ENCODE results near the gene ID2. TPM values are rescaled to one million over a fixed set of nuclear protein-coding genes. Genes with fewer than 3 reads are reported as not detected.

Gene ID2
- total RNA-seq, 3 donors from 2014 or later (not counting 1 experiment from before 2014, with no cell fraction given) = 185 to 209 (median 191) TPM

GRCh38 chr2:8661235-8661634 lies 20.6 kb upstream of the ID2 start:
- intact Hi-C loops (cut with micrococcal nuclease) = no loop called here
- TF ChIP-seq CTCF (IDR thresholded peaks at IDR 0.05) = no peak
- H3K9me3 ChIP-seq (ENCODE audit: control insufficient read depth, insufficient read depth, low read length) = no peaks in the 10 kb centered on the region

GRCh38 chr2:8661736-8662135 lies 20.1 kb upstream of the ID2 start:
- WGBS (ENCODE audit: insufficient coverage) = 95% methylated on average over 7 of the region's 7 CpGs
- no peak overlapping the region for H3K27ac Mint-ChIP-seq

More at GRCh38 chr2:8661235-8661634, 20.6 kb upstream of the ID2 start:
- Histone ChIP-seq H3K27me3 (ENCODE audit: control insufficient read depth, insufficient read depth, low read length) (no peaks in the 10 kb centered on the region), H3K4me3 (ENCODE audit: low read length) (no peak overlapping the region), H3K4me1 (ENCODE audit: control insufficient read depth, insufficient read depth, low read length) (peaks cover 47% of the 10 kb centered on the region), H3K36me3 (ENCODE audit: control insufficient read depth, insufficient read depth, low read length) (no peaks in the 10 kb centered on the region), H3K27ac (ENCODE audit: low read length) (no peak overlapping the region)
- H3K4me3 Mint-ChIP-seq = no peak overlapping the region
- H3K27ac Mint-ChIP-seq = no peak overlapping the region
- H3K4me1 Mint-ChIP-seq = peaks cover 41 to 52% of the 10 kb centered on the region in 2 donors
- no peak for DNase-seq
- H3K27me3 Mint-ChIP-seq (ENCODE audit: low read depth in 2 of 2) = peaks cover 10 to 12% of the 10 kb centered on the region in 2 donors
- WGBS (ENCODE audit: insufficient coverage) = 94% methylated on average over 6 of the region's 6 CpGs
- no peaks in the 10 kb centered on the region for H3K9me3 Mint-ChIP-seq
- H3K36me3 Mint-ChIP-seq = no peaks in the 10 kb centered on the region
- no peak for ATAC-seq

GRCh38 chr2:8662239-8662879 lies 19.5 kb upstream of the ID2 start:
- 87% methylated on average over 10 of the region's 10 CpGs for WGBS (ENCODE audit: insufficient coverage)
- peaks cover 37% of the 10 kb centered on the region for H3K4me1 ChIP-seq (ENCODE audit: control insufficient read depth, insufficient read depth, low read length)
- no peak for ATAC-seq

More at GRCh38 chr2:8661736-8662135, 20.1 kb upstream of the ID2 start:
- H3K36me3 ChIP-seq (ENCODE audit: control insufficient read depth, insufficient read depth, low read length) = no peaks in the 10 kb centered on the region
- H3K27ac ChIP-seq (ENCODE audit: low read length) = no peak overlapping the region
- Mint-ChIP-seq H3K9me3 (no peaks in the 10 kb centered on the region), H3K4me1 (peaks cover 36 to 47% of the 10 kb centered on the region in 2 donors), H3K27me3 (ENCODE audit: low read depth in 2 of 2) (peaks cover 10 to 12% of the 10 kb centered on the region in 2 donors), H3K4me3 (no peak overlapping the region), H3K36me3 (no peaks in the 10 kb centered on the region)
- H3K9me3 ChIP-seq (ENCODE audit: control insufficient read depth, insufficient read depth, low read length) = no peaks in the 10 kb centered on the region
- H3K27me3 ChIP-seq (ENCODE audit: control insufficient read depth, insufficient read depth, low read length) = no peaks in the 10 kb centered on the region
- TF ChIP-seq CTCF (IDR thresholded peaks at IDR 0.05) = no peak
- DNase-seq (no peak), ATAC-seq (no peak)
- no peak overlapping the region for H3K4me3 ChIP-seq (ENCODE audit: low read length)
- peaks cover 42% of the 10 kb centered on the region for H3K4me1 ChIP-seq (ENCODE audit: control insufficient read depth, insufficient read depth, low read length)
- intact Hi-C loops (cut with micrococcal nuclease) = no loop called here

More at GRCh38 chr2:8662239-8662879, 19.5 kb upstream of the ID2 start:
- Histone ChIP-seq H3K36me3 (ENCODE audit: control insufficient read depth, insufficient read depth, low read length) (no peaks in the 10 kb centered on the region), H3K4me3 (ENCODE audit: low read length) (no peak overlapping the region), H3K27ac (ENCODE audit: low read length) (no peak overlapping the region), H3K27me3 (ENCODE audit: control insufficient read depth, insufficient read depth, low read length) (no peaks in the 10 kb centered on the region), H3K9me3 (ENCODE audit: control insufficient read depth, insufficient read depth, low read length) (no peaks in the 10 kb centered on the region)
- TF ChIP-seq CTCF (IDR thresholded peaks at IDR 0.05) = no peak
- Mint-ChIP-seq H3K4me3 (no peak overlapping the region), H3K4me1 (peaks cover 30 to 41% of the 10 kb centered on the region in 2 donors), H3K36me3 (no peaks in the 10 kb centered on the region), H3K9me3 (no peaks in the 10 kb centered on the region), H3K27ac (no peak overlapping the region), H3K27me3 (ENCODE audit: low read depth in 2 of 2) (peaks cover 10 to 12% of the 10 kb centered on the region in 2 donors)
- DNase-seq = no peak
- intact Hi-C loops (cut with micrococcal nuclease) = no loop called here
